GM12801 (cell line): Measurements from ENCODE around the gene KCNJ3.

Experiments
- TF ChIP-seq, protein P1 (sequence below): IDR thresholded peaks from one replicate; pipeline ENCODE4 v1.5.1; 2011; ENCODE audit warnings: control low read depth; ENCODE audit not compliant: insufficient read length; ENCODE audit errors: extremely low read depth

The KCNJ3 gene

DNA sequence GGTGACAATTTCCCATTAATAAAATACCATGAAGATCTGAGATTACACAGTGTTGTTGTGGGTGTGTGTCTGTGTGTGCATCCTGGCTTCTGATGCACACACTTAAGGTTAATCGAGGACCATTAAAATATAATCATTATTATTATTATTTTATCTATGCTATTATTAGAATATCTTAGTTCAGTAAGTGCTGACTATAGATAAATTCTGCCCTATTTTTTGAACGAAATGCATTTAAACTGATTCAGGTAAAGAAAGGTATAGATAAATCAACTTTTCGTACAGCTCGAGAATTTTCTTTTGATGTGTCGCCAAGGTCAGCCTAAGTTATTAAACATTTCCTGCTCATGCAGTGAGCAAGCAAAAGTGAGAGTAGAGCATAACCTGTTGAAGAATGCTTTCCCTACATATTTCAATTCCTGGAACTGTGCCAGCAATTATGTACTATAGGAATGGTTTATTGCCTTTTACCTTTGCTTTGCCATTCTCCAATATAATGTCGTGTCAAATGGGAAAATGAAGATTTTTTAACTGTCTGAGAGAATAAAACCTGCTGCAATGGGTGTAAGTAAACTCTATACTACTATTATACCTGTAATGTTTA is 25.8 kb downstream of the KCNJ3 start:
- TF ChIP-seq, protein P1, sequence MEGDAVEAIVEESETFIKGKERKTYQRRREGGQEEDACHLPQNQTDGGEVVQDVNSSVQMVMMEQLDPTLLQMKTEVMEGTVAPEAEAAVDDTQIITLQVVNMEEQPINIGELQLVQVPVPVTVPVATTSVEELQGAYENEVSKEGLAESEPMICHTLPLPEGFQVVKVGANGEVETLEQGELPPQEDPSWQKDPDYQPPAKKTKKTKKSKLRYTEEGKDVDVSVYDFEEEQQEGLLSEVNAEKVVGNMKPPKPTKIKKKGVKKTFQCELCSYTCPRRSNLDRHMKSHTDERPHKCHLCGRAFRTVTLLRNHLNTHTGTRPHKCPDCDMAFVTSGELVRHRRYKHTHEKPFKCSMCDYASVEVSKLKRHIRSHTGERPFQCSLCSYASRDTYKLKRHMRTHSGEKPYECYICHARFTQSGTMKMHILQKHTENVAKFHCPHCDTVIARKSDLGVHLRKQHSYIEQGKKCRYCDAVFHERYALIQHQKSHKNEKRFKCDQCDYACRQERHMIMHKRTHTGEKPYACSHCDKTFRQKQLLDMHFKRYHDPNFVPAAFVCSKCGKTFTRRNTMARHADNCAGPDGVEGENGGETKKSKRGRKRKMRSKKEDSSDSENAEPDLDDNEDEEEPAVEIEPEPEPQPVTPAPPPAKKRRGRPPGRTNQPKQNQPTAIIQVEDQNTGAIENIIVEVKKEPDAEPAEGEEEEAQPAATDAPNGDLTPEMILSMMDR = no peak

DNA sequence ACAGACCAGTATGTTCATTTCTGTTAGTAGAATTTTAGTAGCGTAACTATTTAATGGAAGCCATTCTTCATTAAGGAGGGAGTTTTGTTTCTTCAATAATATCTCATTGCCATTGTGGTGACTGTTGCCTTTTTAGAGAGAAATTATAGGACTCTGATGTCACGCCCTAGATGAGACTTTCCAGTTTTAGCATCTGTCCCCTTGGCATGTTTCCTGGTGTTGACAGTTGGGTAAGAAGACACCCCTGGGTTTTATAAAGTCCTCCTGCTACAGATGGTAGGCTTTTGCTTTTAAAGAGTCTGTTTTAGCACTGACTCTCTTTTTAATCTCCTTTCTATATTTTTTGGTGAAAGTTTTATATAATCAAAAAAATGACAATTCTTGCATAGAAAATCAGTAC is 41.9 kb downstream of the KCNJ3 start:
- TF ChIP-seq, protein P1 = no peak

DNA sequence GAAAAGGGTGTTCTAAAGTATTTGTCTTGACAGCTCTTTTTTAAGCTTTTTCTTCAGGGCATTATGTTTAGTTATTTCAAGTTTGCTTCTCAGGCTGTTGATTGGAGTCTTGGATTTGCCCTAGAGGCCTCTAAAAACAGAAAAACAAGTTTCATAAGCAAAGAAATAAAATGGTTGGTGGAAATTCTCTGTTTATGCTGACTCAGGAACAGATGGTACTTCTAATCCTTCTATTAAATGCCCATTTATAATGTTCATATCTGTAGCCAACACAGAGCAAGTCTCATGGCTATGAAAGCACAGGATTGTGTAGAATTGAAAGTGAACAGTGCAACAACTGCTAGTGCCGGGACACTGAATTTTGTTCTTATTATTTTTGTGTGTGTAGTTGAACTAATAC is 60.4 kb downstream of the KCNJ3 start:
- TF ChIP-seq, protein P1 = no peak

DNA sequence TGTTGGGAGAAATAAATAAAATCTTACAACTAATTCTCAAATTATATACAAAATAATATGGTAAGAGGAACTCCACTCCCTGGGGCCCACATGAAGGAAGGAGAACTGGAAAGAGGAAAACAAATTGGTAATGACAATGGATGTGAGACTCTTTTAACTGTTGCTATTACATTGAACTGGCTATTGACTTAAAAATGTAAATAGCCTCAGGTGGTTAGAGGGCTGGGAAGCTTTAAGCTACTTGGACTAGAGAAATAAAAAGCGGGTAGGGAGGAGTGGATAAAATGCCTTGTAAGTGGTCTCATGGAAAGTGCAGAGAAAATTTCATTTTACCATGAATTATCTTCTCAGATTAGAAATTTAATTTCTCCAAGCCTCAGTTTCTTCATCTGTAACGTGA is 64.1 kb downstream of the KCNJ3 start:
- TF ChIP-seq, protein P1 = no peak

DNA sequence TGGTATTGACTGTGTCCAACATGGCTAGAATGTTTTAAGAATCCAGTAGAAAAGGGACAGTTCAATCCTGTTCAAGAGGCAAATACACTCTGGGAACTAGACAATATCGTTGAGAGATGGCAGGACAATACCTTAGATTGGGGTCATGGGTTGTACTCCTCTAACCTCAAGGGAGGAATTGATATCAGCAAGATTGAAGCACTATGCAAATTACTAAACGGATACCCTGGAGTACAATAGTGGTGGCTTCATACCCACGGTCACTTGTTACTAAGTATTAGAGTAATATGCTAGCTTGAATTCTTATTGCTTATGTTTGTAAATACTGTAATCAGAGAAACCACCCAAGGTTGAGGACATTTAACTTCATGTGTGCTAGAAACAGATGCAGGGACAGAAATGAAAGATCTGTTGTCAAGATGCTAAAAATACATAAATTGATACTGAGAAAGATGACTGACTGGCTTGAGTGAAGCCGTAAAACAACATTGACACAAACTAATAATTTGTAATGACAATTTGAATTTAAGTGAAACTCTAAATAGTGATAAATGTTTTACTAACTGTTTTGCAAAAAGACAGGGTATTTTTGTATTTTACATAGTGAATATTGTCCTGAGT is 73.3 kb downstream of the KCNJ3 start:
- TF ChIP-seq, protein P1 = no peak

DNA sequence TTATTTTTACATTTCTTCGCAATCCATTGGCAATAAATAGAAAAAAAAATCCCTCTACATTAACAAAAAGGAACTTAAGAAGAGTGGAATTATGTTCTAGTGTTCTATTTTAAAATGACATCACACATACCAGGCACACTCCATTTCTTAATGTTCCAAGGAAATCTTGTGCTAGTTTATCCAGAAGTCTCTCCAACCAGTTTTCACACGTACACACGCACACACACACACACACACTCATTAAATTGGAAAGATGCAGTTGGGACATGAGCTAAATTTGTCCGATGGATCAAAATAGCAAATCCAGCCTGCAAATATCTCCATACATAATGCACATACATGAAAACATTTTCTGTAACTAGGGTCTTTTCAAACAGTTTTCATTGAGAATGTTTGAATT is 78.3 kb downstream of the KCNJ3 start:
- TF ChIP-seq, protein P1 = no peak

DNA sequence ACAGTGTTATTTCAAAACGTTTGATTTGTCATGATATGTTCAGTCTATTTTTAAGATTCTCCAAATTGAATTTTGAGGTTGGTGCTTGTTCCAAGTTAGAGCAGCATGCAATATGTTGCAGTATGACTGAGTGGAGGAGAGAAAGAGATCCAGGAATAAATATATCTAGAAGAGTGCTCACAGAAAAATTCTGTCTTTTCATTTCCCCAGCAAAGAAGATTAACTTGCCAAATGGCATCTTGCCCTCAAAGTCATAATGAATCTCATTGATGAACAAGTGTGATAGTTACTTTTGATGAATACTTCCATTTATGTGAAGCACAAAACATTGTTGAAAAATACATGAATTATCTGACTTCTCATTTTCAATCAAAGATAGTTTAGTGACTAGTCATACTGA is 95.9 kb downstream of the KCNJ3 start:
- TF ChIP-seq, protein P1 = no peak
